HG03175 (cell line): ENCODE data around the gene CUTA.

Experiments used
- ATAC-seq: cut with Tn5 transposase; IDR thresholded peaks from one replicate; pipeline ENCODE4 v1.9.1; 2021; ENCODE audit warnings: mild to moderate bottlenecking, moderate library complexity; ENCODE audit not compliant: unreplicated experiment

Gene CUTA, protein sequence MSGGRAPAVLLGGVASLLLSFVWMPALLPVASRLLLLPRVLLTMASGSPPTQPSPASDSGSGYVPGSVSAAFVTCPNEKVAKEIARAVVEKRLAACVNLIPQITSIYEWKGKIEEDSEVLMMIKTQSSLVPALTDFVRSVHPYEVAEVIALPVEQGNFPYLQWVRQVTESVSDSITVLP

DNA sequence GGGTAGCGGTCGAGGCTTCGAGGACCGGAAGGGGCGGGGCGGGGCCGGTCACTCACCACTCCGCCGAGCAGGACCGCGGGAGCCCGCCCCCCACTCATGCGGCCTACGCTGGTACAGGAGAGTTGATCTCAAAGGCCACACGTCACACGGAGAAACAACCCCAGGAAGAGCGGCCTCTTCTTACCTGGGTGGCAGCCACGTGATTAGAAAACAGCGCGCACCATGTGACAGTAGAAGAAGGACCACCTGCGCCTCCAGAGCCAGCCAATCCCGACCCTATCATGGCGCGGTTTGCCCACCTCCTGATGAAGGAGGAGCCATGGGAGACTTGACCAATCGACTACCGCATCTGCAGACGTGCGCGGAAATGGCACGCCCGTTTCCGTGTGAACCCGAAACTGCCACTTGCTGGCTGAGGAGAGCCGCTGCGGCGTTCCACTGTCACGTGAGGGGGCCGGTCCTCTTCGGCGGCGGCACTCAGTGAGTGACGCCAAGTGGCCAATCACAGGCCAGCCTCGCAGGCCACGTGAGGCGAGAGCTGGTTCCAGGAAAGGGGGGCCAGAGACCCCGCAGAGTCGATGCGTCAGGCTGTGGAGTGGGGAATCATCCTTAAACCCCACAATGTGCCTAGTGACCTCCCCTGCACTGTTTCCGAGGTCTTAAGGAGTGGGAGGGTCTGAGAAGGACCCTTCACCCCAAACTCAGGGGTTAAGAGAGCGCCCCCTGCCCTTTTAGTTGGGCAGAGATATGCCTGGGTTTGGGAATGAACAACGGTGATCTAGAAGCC is at the start of gene CUTA:
CUTA (minus strand) TSS at position 205 of the 787 bp plus-strand sequence; CDS start at position 98, 107 bp downstream.
- peak; percentile 87 for ATAC-seq

DNA sequence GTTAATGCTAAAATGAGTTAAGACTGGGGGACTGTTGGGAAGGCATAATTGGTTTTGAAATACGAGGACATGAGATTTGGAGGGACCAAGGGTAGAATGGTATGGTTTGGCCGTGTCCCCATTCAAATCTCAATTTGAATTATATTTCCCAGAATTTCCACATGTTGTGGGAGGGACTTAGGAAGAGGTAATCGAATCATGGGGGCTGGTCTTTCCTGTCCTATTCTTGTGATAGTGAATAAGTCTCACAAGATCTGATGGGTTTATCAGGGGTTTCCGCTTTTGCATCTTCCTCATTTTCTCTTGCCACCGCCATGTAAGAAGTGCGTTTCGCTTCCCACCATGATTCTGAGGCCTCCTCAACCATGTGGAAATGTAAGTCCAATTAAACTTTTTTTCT is 49.2 kb upstream of the CUTA start:
- ATAC-seq = no peak

DNA sequence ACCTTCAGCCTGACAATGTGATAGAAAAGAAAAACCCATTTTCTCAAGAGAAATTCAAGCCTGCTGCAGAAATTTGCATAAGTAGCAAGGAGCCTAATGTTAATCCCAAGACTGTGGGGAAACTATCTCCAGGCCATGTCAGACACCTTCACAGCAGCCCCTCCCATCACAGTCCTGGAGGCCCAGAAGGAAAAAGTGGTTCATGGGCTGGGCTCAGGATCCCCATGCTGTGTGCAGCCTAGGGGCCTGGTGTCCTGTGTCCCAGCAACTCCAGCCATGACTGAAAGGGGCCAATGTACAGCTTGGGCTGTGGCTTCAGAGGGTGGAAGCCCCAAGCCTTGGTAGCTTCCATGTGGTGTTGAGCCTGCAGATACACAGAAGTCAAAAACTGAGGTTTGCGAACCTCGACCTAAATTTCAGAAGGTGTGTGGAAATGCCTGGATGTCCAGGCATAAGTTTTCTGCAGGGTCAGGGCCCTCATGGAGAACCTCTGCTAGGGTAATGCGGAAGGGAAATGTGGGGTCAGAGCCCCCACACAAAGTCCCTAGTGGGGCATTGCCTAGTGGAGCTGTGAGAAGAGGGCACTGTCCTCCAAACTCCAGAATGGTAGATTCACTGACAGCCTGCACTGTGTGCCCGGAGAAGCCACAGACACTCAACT is 48.3 kb upstream of the CUTA start:
- no peak for ATAC-seq

DNA sequence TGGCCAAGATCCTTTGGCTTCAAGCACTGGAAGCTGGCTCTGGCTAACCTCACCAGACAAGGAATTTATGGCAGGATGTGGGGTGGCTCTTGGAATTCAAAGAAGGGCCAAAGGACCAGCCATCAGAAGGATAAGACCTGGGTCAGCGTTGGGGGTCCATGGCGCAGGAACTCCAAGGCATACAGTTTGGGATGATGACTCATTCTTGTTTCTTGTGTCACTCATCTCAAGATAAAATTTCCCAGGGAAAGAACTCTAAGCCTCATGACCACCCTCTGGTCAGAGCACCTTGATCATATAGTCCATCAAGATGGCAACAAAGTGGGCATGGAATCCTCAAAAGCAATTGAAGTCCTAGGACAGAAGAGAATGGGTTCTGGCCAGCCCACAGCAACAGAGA is 41.3 kb upstream of the CUTA start:
- no peak for ATAC-seq

DNA sequence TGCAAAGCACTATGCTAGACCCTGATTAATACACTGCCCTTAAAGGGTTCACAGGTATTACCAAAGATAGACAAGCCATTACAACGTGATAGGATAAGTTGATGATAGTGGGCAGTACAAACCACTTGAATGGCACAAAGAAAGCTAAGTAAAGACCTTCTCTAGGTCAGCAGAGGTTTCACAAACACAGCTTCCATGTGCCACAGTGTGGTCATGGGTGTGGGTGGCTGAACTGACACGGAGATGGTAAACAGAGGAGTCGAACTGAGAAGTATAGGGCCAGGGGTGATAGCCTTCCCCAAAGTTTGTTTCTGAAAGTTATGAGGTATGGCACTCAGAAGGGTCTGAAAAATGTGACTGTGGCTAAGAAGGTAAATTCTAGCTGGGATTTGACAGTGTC is 40.8 kb upstream of the CUTA start:
- no peak for ATAC-seq

DNA sequence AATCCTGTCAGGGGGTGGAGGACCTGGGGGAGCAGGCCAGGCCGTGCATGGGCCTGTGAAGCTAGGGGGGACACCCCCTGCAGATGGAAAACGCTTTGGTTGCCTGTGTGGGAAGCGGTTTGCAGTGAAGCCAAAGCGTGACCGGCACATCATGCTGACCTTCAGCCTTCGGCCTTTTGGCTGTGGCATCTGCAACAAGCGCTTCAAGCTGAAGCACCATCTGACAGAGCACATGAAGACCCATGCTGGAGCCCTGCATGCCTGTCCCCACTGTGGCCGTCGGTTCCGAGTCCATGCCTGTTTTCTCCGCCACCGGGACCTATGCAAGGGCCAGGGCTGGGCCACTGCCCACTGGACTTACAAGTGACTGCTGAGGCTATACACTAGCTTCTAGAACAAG is 38.2 kb upstream of the CUTA start:
- no peak for ATAC-seq

DNA sequence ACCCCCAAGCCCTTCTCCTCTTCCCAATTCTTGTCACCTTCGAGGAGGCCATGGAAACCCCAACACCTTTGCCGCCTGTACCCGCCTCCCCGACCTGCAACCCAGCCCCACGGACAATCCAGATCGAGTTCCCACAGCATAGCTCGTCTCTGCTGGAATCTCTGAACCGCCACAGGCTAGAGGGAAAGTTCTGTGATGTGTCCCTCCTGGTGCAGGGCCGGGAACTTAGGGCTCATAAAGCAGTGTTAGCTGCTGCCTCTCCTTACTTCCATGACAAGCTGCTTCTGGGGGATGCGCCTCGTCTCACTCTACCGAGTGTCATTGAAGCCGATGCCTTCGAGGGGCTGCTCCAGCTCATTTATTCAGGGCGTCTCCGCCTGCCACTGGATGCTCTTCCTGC is 37.1 kb upstream of the CUTA start:
- ATAC-seq = no peak

DNA sequence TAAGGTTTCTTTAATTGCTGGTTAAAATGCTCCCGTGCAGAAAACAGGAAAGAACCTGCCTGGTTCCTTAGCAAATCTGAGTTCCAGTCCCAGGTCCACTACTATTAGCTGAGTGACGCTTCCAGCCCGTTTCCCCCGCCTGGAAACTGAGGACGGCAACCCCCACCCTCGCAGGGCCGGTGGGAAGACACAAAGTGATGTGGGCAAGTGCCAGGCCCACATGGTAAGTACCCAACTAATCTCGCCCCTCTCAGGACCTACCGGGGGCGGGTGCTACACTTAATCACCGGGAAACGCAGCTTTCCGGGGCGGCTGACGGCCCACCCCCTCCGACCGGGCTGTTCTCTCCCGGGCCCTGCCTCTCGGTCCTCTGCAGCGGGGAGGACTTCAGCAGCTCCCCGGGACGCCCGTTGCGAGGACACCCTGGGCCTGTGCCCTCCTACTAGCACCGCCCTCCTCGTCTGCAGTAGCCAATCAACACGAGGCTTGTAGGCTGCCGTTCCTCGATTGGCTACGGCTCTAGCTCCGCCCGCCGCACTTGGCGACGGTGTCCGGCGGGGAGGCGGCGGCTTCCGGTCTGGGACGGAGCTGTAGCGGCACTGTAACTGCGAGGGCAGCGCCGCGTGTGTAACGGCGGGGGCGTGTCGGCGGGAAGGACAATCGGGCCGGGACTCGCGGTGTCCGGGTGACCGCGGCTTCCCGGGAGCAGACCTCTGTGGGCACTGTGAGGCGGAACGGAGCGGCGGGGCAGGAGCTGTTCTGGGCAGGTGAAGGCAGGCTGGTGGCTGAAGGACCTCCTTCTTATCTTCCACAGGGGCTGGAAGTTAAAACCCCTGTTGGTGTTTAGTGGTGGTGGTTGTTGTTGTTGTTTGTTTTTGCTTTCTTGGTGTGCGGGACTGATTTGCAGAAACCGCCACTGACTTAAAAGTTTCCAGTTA is 36.4 kb upstream of the CUTA start, which contains the start of gene ZBTB9:
ZBTB9 (plus strand) TSS at position 568 of the 938 bp plus-strand sequence. CDS start 525 bp downstream, outside the sequence.
- peak; percentile 98 for ATAC-seq

DNA sequence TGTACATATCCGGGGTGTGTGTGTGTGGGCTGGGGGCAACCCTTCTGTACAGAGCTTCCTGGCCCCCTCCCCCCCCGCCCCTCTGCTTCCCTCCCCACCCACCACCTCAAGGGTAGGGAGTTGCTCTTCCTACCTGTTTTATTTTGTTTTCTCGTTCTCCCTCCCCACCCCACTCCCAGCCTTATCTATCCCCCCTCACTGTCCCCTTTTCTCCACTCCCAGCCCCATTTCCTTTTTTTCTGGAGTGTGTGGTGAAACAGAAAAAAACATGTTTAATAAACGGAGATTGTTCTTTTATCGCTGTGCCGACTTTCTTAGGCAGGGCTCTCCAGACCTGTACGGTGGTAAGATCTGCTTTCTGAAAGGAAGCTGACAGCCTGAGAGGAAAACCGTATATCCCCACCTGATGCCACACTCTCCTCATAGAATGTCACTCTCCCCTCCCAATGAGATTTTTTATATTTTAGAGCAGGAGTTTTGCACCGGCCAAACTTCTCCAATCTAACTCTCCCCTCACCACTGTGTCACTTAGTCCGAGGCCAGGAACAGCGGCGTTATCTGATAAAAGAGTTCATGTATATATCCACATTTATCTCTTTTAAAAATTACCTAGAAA is 35.6 kb upstream of the CUTA start:
- no peak for ATAC-seq

DNA sequence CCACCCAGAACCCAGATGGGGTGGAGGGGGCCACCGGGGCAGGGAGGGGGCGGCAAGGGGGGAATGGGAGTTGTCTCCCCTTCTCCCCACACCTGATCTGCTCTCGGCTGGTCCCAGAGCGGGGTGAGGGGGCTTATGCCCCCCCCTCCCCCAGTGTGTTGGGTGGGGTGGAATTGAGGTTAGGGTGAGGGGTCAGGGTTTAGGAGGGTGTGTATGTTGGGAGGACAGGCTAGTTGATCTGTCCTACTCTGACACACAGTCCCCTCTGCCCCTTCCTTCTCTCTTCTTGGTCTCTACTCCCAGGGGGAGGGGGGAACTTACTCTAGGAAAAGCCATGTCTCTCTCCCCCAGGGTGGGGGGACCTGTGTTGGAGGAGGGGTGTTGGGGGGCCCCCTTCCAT is 34.6 kb upstream of the CUTA start:
- ATAC-seq = no peak

DNA sequence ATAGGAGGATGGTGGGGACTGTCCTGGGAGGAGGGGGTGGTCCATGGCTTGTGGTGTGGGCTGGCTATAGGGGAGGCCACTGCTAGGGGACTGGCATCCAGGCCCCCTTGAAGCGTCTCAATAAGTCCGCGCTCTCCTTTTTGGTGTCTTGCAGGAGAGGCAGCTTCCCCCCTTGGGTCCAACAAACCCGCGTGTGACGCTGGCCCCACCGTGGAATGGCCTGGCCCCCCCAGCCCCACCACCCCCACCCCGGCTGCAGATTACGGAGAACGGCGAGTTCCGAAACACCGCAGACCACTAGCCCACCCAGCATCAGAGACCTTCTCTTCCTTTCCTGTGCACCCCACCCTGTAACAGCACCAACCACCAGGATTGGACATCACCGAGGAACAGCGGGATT is 33.7 kb upstream of the CUTA start:
- ATAC-seq = no peak

DNA sequence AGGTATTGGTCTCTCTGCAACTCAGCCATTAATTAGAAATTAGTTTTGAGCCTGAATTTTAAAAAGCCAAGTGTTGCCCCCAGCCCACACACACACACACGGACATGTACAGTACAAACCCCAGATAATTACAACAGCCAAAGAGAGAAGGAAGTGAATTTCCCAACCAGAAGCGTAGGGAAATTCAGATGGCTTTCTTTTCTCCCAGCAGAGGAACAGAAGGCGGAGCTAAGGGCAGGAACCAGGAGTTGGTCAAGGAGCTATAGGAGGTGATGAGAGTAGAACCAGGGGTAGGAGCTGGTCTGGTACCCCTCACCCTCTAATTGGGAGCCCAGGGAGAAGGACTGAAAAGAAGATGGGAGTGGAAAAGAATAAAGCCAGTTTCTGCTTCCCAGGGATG is 32.5 kb upstream of the CUTA start:
- no peak for ATAC-seq

DNA sequence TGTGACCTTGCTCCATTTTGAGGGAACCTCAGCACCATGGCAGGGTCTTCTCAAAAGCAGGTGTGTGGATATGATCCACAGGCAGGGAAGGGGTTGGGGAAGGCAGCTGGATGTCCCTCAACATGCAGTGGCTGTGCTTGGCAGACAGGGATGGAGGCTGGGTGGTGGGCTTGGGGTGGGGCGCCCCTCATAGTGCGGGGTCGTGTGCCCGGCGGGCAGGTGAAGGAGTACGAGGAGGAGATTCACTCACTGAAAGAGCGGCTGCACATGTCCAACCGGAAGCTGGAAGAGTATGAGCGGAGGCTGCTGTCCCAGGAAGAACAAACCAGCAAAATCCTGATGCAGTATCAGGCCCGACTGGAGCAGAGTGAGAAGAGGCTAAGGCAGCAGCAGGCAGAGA is 28.4 kb upstream of the CUTA start:
- ATAC-seq = no peak

DNA sequence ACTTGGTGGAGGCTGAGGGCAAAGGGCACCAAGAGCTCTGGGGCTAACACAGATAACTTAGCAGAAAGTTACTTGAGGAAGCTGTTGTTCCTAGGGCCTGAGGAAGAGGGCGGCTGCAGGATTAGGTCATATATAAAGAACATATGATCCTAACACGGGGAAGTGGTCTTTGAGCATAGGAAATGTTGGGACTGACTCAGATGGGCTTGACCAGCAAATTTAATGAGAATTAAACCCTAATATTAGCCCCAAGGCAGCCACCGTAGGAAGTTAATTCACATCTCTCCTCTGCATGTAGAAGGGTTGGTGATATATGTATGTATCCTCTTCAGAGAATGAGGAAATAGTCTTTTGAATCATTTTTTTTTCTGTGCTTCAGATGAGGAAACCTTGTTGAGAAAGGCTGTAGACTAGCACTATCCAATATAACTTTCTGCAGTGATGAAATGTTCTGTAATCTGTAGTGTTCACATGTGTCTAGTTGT is 27.3 kb upstream of the CUTA start:
- no peak for ATAC-seq

DNA sequence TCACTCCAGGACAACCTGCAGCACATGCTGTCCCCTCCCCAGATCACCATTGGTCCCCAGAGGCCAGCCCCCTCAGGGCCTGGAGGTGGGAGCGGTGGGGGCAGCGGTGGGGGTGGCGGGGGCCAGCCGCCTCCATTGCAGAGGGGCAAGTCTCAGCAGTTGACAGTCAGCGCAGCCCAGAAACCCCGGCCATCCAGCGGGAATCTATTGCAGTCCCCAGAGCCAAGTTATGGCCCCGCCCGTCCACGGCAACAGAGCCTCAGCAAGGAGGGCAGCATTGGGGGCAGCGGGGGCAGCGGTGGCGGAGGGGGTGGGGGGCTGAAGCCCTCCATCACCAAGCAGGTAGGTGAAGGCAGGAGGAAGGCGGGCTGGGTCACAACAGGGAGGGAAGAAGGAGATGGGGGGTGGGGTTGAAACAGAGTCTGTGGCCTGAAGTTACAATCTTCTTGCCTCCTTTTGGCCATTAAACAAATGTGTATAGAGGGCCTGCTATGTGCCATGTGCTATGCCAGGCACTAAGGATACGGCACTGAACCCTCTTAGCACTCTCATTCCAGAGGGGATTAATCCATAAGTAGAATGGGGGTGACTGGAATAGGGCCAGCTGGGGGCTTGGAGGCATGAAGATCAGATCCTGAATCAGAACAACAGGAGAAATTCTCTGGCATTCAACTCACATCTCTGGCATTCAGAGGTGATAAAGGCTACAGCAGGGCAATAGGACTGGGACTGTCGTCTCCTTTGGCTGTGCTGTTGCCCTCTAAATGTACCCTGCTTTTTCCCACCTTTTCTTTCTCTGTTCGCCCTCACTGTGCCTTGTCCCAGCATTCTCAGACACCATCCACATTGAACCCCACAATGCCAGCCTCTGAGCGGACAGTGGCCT is 26.0 kb upstream of the CUTA start:
- no peak for ATAC-seq

DNA sequence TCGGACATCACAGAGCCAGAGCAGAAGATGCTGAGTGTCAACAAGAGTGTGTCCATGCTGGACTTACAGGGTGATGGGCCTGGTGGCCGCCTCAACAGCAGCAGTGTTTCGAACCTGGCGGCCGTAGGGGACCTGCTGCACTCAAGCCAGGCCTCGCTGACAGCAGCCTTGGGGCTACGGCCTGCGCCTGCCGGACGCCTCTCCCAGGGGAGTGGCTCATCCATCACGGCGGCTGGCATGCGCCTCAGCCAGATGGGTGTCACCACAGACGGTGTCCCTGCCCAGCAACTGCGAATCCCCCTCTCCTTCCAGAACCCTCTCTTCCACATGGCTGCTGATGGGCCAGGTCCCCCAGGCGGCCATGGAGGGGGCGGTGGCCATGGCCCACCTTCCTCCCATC is 25.1 kb upstream of the CUTA start:
- no peak for ATAC-seq

DNA sequence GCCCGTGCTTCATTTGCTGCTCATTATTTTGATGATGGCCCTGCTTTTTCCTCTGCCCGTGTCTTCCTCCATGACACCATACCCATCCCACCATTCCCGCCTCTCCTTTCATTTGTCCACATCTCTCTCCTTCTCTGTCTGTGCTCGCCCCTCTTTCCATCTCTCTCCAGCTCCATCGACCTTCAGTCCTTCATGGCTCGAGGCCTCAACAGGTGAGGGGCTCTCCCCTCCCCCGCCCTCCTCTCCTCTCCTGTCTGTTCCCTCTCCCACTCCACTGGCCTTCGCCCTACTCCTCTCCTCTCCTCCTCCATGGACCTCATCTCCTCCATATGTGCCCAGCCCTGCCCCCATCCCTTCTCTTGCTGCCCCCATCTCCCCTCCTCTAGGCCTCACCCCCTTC is 24.4 kb upstream of the CUTA start:
- no peak for ATAC-seq

DNA sequence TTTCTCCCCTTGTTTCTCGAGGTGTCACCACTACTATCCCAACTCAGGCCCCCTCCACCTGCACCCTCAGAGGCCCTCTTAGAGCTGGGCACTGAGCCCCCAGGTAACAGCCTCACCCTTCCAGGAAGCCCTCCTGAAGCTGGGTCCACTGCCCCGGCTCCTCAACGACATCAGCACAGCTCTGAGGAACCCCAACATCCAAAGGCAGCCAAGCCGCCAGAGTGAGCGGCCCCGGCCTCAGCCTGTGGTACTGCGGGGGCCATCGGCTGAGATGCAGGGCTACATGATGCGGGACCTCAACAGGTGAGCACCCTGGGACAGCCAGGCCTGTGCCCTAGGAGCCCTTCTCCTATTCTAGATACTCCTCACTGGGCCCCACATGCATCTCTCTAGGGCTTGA is 23.6 kb upstream of the CUTA start:
- no peak for ATAC-seq

DNA sequence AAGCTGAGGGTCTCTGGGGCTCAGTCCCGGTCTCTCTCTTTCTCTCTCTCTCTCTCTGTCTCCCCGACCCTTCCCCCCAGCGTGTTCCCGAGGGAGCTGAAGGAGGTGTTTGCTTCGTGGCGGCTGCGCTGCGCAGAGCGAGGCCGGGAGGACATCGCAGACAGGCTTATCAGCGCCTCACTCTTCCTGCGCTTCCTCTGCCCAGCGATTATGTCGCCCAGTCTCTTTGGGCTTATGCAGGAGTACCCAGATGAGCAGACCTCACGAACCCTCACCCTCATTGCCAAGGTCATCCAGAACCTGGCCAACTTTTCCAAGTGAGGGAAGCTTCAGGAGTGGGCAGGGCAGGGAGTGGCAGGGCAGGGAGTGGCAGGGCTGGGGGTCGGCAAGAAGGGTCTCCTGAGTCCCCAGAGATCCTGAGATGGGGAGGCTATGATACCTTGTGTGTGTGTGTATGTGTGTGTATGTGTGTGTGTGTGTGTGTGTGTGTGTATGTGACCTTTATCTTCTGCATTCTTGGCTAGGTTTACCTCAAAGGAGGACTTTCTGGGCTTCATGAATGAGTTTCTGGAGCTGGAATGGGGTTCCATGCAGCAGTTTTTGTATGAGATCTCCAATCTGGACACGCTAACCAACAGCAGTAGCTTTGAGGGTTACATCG is 22.9 kb upstream of the CUTA start:
- ATAC-seq = no peak
